WERI-Rb-1 (cell line): Measurements from ENCODE around the gene CATSPERD.
A peak's percentile ranks its signal among the peaks of the same experiment; 100 is the strongest.
"Not testable (repeated sequence)": the region's sequence is repeated elsewhere in the genome, so short reads cannot be mapped to it uniquely, and the experiment has no call there.

Source experiments
- DNase-seq: peaks from one replicate; pipeline ENCODE4 v3.0.0-alpha.2; 2020
- H3K27ac ChIP-seq: fragments of 250-450 bp; sonication (Bioruptor Pico); 2 replicates; pipeline ENCODE4 v1.5.1; 2020; ENCODE audit warnings: mild to moderate bottlenecking, moderate library complexity
- H3K27me3 ChIP-seq: fragments of 250-450 bp; sonication (Bioruptor Pico); 2 replicates; pipeline ENCODE4 v1.5.1; 2021; ENCODE audit warnings: mild to moderate bottlenecking, low read depth, moderate library complexity; ENCODE audit not compliant: insufficient read depth, severe bottlenecking
- H3K36me3 ChIP-seq: fragments of 250-450 bp; sonication (Bioruptor Pico); 2 replicates; pipeline ENCODE4 v1.5.1; 2020; ENCODE audit warnings: mild to moderate bottlenecking, moderate library complexity
- H3K4me3 ChIP-seq: 2 replicates; pipeline ENCODE4 v1.5.1; 2011; ENCODE audit warnings: low read depth, mild to moderate bottlenecking, control low read depth, low read length
- H3K9me3 ChIP-seq: fragments of 250-450 bp; sonication (Bioruptor Pico); 2 replicates; pipeline ENCODE4 v1.5.1; 2021; ENCODE audit warnings: mild to moderate bottlenecking, moderate library complexity; ENCODE audit not compliant: severe bottlenecking
- TF ChIP-seq, protein P1 (sequence below): IDR thresholded peaks from 2 replicates; pipeline ENCODE4 v1.5.1; 2011; ENCODE audit warnings: low read depth, mild to moderate bottlenecking, control low read depth, inconsistent platforms, low read length

Gene CATSPERD

DNA sequence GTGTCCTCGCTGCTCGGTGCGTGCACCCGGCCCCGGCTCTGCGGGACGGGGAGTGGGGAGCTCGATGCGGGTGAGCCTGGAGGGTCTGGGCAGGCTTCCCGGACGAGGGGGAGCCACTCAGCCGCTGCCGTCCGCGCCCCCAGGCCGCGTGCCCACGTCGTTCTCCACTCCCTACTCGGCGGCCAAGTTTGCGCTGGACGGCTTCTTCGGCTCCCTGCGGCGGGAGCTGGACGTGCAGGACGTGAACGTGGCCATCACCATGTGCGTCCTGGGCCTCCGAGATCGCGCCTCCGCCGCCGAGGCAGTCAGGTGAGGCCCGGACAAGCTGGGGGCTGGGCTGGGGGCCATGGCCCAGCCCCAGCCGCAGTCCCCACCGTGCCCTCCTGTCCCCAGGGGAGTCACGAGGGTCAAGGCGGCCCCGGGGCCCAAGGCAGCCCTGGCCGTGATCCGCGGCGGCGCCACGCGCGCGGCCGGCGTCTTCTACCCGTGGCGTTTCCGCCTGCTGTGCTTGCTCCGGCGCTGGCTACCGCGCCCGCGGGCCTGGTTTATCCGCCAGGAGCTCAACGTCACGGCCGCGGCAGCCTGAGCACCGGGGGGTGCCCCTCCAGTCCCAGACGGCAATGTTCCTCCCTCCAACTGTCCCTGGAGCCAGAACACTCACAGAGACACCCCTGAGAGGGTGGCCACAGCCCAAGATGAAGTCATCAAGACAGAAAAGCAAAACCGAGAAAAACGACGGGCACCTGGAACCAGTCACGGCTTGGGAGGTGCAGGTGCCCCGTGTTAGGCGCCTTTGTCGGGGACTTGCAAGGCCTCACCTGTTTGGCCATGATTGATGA is 32.9 kb upstream of the CATSPERD start:
- H3K27me3 ChIP-seq = no peaks in the 10 kb centered on the region
- TF ChIP-seq, protein P1, sequence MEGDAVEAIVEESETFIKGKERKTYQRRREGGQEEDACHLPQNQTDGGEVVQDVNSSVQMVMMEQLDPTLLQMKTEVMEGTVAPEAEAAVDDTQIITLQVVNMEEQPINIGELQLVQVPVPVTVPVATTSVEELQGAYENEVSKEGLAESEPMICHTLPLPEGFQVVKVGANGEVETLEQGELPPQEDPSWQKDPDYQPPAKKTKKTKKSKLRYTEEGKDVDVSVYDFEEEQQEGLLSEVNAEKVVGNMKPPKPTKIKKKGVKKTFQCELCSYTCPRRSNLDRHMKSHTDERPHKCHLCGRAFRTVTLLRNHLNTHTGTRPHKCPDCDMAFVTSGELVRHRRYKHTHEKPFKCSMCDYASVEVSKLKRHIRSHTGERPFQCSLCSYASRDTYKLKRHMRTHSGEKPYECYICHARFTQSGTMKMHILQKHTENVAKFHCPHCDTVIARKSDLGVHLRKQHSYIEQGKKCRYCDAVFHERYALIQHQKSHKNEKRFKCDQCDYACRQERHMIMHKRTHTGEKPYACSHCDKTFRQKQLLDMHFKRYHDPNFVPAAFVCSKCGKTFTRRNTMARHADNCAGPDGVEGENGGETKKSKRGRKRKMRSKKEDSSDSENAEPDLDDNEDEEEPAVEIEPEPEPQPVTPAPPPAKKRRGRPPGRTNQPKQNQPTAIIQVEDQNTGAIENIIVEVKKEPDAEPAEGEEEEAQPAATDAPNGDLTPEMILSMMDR = no peak
- no peak overlapping the region; the same call in 1 of the 2 replicates for H3K27ac ChIP-seq
- H3K4me3 ChIP-seq = no peak overlapping the region
- H3K36me3 ChIP-seq = peaks cover 21% of the 10 kb centered on the region
- no peaks in the 10 kb centered on the region for H3K9me3 ChIP-seq
- no peak for DNase-seq

DNA sequence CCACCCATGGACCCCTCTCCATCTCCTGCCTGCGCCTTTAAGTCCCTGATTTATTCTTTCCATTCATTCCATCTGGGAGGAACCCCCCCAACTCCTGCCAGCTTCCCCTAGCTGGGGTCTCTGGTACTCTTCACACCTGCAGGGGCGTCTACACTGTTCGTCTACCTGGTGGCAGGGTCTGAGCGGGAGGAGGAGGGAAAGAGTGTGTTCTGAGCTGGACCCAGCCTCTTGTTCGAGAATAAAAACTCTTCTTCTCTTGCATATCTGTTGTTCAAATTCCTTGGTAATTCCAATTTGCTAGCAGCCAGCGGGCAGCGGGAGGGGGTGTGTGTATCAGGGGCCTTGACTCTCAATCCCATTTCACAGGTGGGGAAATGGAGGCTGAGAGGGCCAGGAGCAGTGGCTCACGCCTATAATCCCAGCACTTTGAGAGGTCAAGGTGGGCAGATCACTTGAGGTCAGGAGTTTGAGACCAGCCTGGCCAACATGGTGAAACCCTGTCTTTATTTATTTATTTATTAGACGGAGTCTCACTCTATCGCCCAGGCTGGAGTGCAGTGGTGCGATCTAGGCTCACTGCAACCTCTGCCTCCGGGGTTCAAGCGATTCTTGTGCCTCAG is 32.1 kb upstream of the CATSPERD start:
- H3K4me3 ChIP-seq, H3K9me3 ChIP-seq, H3K27me3 ChIP-seq, H3K27ac ChIP-seq, DNase-seq: not testable (repeated sequence)
- H3K36me3 ChIP-seq = peaks cover 29% of the 10 kb centered on the region

DNA sequence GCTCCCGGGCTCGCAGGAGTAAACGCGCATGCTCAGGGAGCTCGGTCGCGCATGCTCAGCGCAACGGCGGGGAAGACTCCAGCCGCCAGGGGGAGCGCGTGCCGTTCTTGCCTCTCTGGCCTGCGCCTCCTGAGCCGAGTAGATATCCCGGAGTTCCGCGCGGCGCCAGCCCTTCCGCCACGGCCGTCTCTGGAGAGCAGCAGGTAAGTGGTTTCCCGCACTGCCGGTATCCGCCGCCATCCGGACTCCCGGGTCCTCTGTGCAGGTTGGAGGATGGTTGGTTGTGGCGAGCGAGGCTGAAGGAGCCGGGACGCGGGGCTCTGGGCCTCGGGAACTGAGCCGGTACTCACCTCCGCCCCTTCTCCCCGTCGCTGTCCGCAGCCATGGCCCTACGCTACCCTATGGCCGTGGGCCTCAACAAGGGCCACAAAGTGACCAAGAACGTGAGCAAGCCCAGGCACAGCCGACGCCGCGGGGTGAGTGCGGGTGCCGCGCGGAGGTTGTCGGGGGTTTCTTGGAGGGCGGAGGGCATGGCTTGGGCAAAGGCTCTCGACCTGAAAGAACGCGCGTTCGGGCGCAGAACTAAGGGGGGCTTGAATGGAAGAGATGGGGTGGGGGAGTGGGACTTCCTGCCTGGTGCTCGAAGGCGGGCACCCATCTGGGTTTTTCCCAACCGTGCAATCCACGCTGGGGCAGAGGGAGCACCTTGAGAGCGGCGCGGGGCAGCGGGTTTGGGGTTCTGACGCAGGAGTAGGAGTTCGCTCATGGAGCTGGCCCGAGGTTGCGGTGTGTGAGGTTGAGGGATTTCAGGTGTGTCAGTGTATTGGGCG is 30.1 kb upstream of the CATSPERD start, which contains the start of gene RPL36:
RPL36 (plus strand) TSS at position 171 of the 830 bp plus-strand sequence; CDS start at position 384, 213 bp downstream.
- no peaks in the 10 kb centered on the region for H3K9me3 ChIP-seq
- H3K36me3 ChIP-seq = peaks cover 49% of the 10 kb centered on the region
- DNase-seq = peak; percentile 97
- TF ChIP-seq, protein P1 = peak; percentile 99
- peak within 1 kb of the TSS; percentile 81 for H3K4me3 ChIP-seq
- H3K27ac ChIP-seq = peak within 1 kb of the TSS; percentile 86
- no peaks in the 10 kb centered on the region for H3K27me3 ChIP-seq

DNA sequence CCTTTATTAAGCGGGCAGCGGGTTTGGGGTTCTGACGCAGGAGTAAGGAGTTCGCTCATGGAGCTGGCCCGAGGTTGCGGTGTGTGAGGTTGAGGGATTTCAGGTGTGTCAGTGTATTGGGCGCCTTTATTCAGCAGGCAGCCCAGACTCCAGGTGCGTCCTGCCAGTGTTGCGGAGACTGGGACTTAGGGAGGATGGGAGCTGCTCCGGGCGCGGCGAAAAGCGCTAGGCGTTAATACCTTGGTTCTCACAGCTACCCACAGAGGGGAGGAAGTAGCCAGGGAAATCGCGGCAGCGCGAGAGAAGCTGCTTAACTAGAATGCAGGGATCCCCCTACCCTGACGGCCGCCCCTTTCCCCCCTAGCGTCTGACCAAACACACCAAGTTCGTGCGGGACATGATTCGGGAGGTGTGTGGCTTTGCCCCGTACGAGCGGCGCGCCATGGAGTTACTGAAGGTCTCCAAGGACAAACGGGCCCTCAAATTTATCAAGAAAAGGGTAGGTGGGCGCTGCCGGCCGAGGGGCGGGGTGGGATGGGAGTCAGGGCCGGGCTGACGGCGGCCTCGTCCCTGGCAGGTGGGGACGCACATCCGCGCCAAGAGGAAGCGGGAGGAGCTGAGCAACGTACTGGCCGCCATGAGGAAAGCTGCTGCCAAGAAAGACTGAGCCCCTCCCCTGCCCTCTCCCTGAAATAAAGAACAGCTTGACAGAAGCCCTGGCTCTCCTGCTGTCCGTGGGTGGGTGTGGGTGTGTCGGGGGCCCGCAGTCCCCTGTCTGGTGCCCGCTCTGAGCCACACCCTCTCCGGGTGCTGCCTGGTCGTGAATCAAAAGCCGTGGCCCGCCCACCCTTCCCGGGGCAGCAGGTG is 29.2 kb upstream of the CATSPERD start:
- Histone ChIP-seq H3K4me3 (peak overlapping the region; percentile 81), H3K9me3 (no peaks in the 10 kb centered on the region), H3K27ac (no peak overlapping the region; the same call in 1 of the 2 replicates), H3K36me3 (peaks cover 57% of the 10 kb centered on the region), H3K27me3 (no peaks in the 10 kb centered on the region)
- TF ChIP-seq, protein P1 = no peak
- DNase-seq = no peak

DNA sequence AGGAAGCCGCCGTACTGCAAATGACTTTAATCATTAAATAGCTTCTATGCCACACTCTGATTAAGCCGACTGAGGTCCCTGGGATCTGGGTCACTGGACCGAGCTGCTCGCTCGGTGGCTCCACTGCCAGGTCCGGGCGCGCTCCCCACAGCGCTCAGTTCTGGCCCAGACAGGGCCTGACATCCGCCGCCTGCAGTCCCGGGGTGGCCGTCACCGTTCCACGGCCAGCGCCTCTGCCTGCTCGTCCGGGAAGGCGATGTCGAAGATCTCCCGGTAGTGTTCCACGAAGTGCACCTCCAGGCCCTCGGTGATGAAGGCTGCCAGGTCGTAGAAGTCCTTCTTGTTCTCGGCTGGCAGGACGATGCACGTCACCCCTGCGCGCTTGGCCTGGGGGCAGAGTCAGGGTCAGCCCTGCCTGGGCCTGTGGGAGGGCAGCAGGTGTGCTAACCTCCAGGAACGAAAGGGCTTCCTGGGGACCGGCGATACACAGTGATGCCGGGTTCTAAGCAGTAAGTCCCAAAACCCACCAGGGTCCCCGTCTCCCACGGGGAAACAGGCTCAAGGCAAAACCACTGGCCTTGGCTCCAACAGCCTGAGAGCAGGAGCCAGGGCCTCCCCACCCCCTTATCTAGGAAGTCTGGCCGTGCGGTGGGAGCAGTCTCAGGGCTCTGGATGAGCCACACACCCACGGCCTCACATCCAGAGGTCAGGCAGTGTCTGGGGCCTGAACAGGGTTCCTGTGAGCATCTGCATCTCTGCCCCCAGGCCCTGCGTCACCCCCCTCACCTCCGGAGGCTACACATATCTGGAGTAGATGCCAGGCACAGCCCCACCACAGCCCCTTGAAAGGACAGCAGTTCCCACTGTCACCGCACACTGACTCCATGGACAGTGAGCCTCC is 28.4 kb upstream of the CATSPERD start:
- peaks cover 66% of the 10 kb centered on the region for H3K36me3 ChIP-seq
- TF ChIP-seq, protein P1 = no peak

More for the DNA sequence above, 28.4 kb upstream of the CATSPERD start:
- H3K9me3 ChIP-seq = no peaks in the 10 kb centered on the region
- no peak overlapping the region for H3K4me3 ChIP-seq
- no peaks in the 10 kb centered on the region for H3K27me3 ChIP-seq
- no peak for DNase-seq
- no peak overlapping the region for H3K27ac ChIP-seq
